Measurements from ENCODE around the gene KRTAP4-3. TPM values are rescaled to one million over a fixed set of nuclear protein-coding genes. Genes with fewer than 3 reads are reported as not detected.
"Not testable (repeated sequence)": the region's sequence is repeated elsewhere in the genome, so short reads cannot be mapped to it uniquely, and the experiment has no call there.

The KRTAP4-3 gene
- not detected in 2 replicates for total RNA-seq

GRCh38 chr17:41168121-41168520 is at the start of gene KRTAP4-3:
TSS of gene KRTAP4-3 (minus strand) at chr17:41168221. CDS start at chr17:41168172, 49 bp downstream.
- Mint-ChIP-seq H3K27me3 (peaks cover 2% of the 10 kb centered on the region), H3K4me3 (no peak within 1 kb of the TSS), H3K27ac (no peak within 1 kb of the TSS), H3K4me1 (no peaks in the 10 kb centered on the region), H3K9me3 (no peaks in the 10 kb centered on the region), H3K36me3 (ENCODE audit: low read depth) (no peaks in the 10 kb centered on the region)
- DNase-seq = no peak
- intact Hi-C loops (cut with micrococcal nuclease) = no loop called here

GRCh38 chr17:41215681-41216080 is 47.7 kb upstream of the KRTAP4-3 start:
- intact Hi-C loops (cut with micrococcal nuclease) = no loop called here
- no peaks in the 10 kb centered on the region for H3K4me1 Mint-ChIP-seq
- H3K4me3 Mint-ChIP-seq = no peak overlapping the region
- H3K36me3 Mint-ChIP-seq (ENCODE audit: low read depth) = no peaks in the 10 kb centered on the region
- H3K27me3 Mint-ChIP-seq = peaks cover 3% of the 10 kb centered on the region
- DNase-seq = no peak
- no peaks in the 10 kb centered on the region for H3K9me3 Mint-ChIP-seq
- no peak overlapping the region for H3K27ac Mint-ChIP-seq

- no peaks in the 10 kb centered on the region for H3K4me1 Mint-ChIP-seq
- no peak overlapping the region for H3K27ac Mint-ChIP-seq
- intact Hi-C loops (cut with micrococcal nuclease) = no loop called here
- no peak for DNase-seq
- no peak overlapping the region for H3K4me3 Mint-ChIP-seq
- H3K9me3 Mint-ChIP-seq = no peaks in the 10 kb centered on the region
- H3K27me3 Mint-ChIP-seq = peaks cover 20% of the 10 kb centered on the region
- H3K36me3 Mint-ChIP-seq (ENCODE audit: low read depth) = no peaks in the 10 kb centered on the region
Measured at GRCh38 chr17:41212524-41213169, 44.6 kb upstream of the KRTAP4-3 start.

GRCh38 chr17:41211845-41212466 is 43.9 kb upstream of the KRTAP4-3 start:
- Mint-ChIP-seq H3K4me1 (no peaks in the 10 kb centered on the region), H3K27ac (no peak overlapping the region), H3K36me3 (ENCODE audit: low read depth) (no peaks in the 10 kb centered on the region), H3K4me3 (no peak overlapping the region), H3K27me3 (peaks cover 22% of the 10 kb centered on the region), H3K9me3 (no peaks in the 10 kb centered on the region)
- intact Hi-C loops (cut with micrococcal nuclease) = no loop called here
- no peak for DNase-seq

GRCh38 chr17:41199421-41200078 is 31.5 kb upstream of the KRTAP4-3 start:
- Mint-ChIP-seq H3K27ac (no peak overlapping the region), H3K36me3 (ENCODE audit: low read depth) (no peaks in the 10 kb centered on the region), H3K9me3 (peaks cover 3% of the 10 kb centered on the region), H3K4me1 (no peaks in the 10 kb centered on the region), H3K27me3 (peaks cover 5% of the 10 kb centered on the region), H3K4me3 (no peak overlapping the region)
- no peak for DNase-seq
- intact Hi-C loops (cut with micrococcal nuclease) = no loop called here

- no peak overlapping the region for H3K4me3 Mint-ChIP-seq
- H3K27me3 Mint-ChIP-seq = peaks cover 7% of the 10 kb centered on the region
- H3K4me1 Mint-ChIP-seq = no peaks in the 10 kb centered on the region
- intact Hi-C loops (cut with micrococcal nuclease) = no loop called here
- H3K9me3 Mint-ChIP-seq = peaks cover 7% of the 10 kb centered on the region
- H3K27ac Mint-ChIP-seq = no peak overlapping the region
- no peak for DNase-seq
- no peaks in the 10 kb centered on the region for H3K36me3 Mint-ChIP-seq (ENCODE audit: low read depth)
Measured at GRCh38 chr17:41196068-41196467, 28.0 kb upstream of the KRTAP4-3 start.

GRCh38 chr17:41190328-41190727 is 22.3 kb upstream of the KRTAP4-3 start:
- Mint-ChIP-seq H3K27ac (no peak overlapping the region), H3K9me3 (peaks cover 3% of the 10 kb centered on the region), H3K36me3 (ENCODE audit: low read depth) (no peaks in the 10 kb centered on the region)

GRCh38 chr17:41189837-41190318 is 21.9 kb upstream of the KRTAP4-3 start, which contains the start of gene KRTAP9-1:
TSS of gene KRTAP9-1 (plus strand) at chr17:41189887. CDS start at chr17:41189887, 0 bp downstream.
- intact Hi-C loops (cut with micrococcal nuclease); H3K4me3 Mint-ChIP-seq; H3K27me3 Mint-ChIP-seq; H3K36me3 Mint-ChIP-seq (ENCODE audit: low read depth); H3K9me3 Mint-ChIP-seq; H3K4me1 Mint-ChIP-seq; H3K27ac Mint-ChIP-seq: not testable (repeated sequence)
- peak; percentile 22 for DNase-seq

More at GRCh38 chr17:41190328-41190727, 22.3 kb upstream of the KRTAP4-3 start:
- DNase-seq = peak; percentile 29
- H3K27me3 Mint-ChIP-seq = peaks cover 4% of the 10 kb centered on the region
- H3K4me1 Mint-ChIP-seq = no peaks in the 10 kb centered on the region
- intact Hi-C loops (cut with micrococcal nuclease) = no loop called here
- no peak overlapping the region for H3K4me3 Mint-ChIP-seq

- Mint-ChIP-seq H3K27me3 (peaks cover 4% of the 10 kb centered on the region), H3K9me3 (no peaks in the 10 kb centered on the region), H3K27ac (no peak overlapping the region), H3K4me3 (no peak overlapping the region), H3K36me3 (ENCODE audit: low read depth) (no peaks in the 10 kb centered on the region), H3K4me1 (no peaks in the 10 kb centered on the region)
- no peak for DNase-seq
- intact Hi-C loops (cut with micrococcal nuclease) = no loop called here
Measured at GRCh38 chr17:41186872-41187271, 18.9 kb upstream of the KRTAP4-3 start.

GRCh38 chr17:41185001-41185400 is 17.0 kb upstream of the KRTAP4-3 start:
- no peaks in the 10 kb centered on the region for H3K4me1 Mint-ChIP-seq

GRCh38 chr17:41184480-41184961 is 16.5 kb upstream of the KRTAP4-3 start, which contains the start of gene KRTAP4-1:
TSS of gene KRTAP4-1 (minus strand) at chr17:41184911. CDS start at chr17:41184854, 57 bp downstream.
- DNase-seq = no peak
- Mint-ChIP-seq H3K4me1 (no peaks in the 10 kb centered on the region), H3K27me3 (peaks cover 2% of the 10 kb centered on the region), H3K4me3 (no peak within 1 kb of the TSS), H3K36me3 (ENCODE audit: low read depth) (no peaks in the 10 kb centered on the region), H3K9me3 (no peaks in the 10 kb centered on the region), H3K27ac (no peak within 1 kb of the TSS)
- intact Hi-C loops (cut with micrococcal nuclease) = no loop called here

More at GRCh38 chr17:41185001-41185400, 17.0 kb upstream of the KRTAP4-3 start:
- no peak for DNase-seq
- no peak overlapping the region for H3K4me3 Mint-ChIP-seq
- H3K9me3 Mint-ChIP-seq = no peaks in the 10 kb centered on the region
- no peak overlapping the region for H3K27ac Mint-ChIP-seq
- H3K27me3 Mint-ChIP-seq = peaks cover 2% of the 10 kb centered on the region
- no peaks in the 10 kb centered on the region for H3K36me3 Mint-ChIP-seq (ENCODE audit: low read depth)
- intact Hi-C loops (cut with micrococcal nuclease) = no loop called here

- no peak overlapping the region for H3K27ac Mint-ChIP-seq
- intact Hi-C loops (cut with micrococcal nuclease) = no loop called here
- no peak overlapping the region for H3K4me3 Mint-ChIP-seq
- DNase-seq = no peak
- H3K36me3 Mint-ChIP-seq (ENCODE audit: low read depth) = no peaks in the 10 kb centered on the region
- H3K4me1 Mint-ChIP-seq = no peaks in the 10 kb centered on the region
- peaks cover 2% of the 10 kb centered on the region for H3K27me3 Mint-ChIP-seq
- no peaks in the 10 kb centered on the region for H3K9me3 Mint-ChIP-seq
Measured at GRCh38 chr17:41178843-41179616, 11.0 kb upstream of the KRTAP4-3 start.

GRCh38 chr17:41178341-41178740 is 10.3 kb upstream of the KRTAP4-3 start:
- peaks cover 2% of the 10 kb centered on the region for H3K27me3 Mint-ChIP-seq
- H3K9me3 Mint-ChIP-seq = no peaks in the 10 kb centered on the region
- intact Hi-C loops (cut with micrococcal nuclease) = no loop called here
- no peak overlapping the region for H3K4me3 Mint-ChIP-seq
- no peak for DNase-seq
- no peaks in the 10 kb centered on the region for H3K4me1 Mint-ChIP-seq
- H3K36me3 Mint-ChIP-seq (ENCODE audit: low read depth) = no peaks in the 10 kb centered on the region
- H3K27ac Mint-ChIP-seq = no peak overlapping the region

All from activated CD4-positive, alpha-beta T cell treated with anti-CD3 and anti-CD28 coated beads, Interleukin-2, amount 10 ng/mL, durations not matched to agents 24 days and 14 days (primary cell).